Activated CD4-positive, CD25-positive, alpha-beta regulatory T cell (primary cell): ENCODE data around the gene AOC1.
"Not testable (repeated sequence)": the region's sequence is repeated elsewhere in the genome, so short reads cannot be mapped to it uniquely, and the experiment has no call there.

Experiments
- DNase-seq, 4 experiments: peaks; one replicate each; lab custom pipeline; 2025; lab: John Stamatoyannopoulos, UW

AOC1 gene

GRCh38 chr7:150896562-150897209 lies 44.4 kb downstream of the AOC1 start:
- no peak for DNase-seq

DNA sequence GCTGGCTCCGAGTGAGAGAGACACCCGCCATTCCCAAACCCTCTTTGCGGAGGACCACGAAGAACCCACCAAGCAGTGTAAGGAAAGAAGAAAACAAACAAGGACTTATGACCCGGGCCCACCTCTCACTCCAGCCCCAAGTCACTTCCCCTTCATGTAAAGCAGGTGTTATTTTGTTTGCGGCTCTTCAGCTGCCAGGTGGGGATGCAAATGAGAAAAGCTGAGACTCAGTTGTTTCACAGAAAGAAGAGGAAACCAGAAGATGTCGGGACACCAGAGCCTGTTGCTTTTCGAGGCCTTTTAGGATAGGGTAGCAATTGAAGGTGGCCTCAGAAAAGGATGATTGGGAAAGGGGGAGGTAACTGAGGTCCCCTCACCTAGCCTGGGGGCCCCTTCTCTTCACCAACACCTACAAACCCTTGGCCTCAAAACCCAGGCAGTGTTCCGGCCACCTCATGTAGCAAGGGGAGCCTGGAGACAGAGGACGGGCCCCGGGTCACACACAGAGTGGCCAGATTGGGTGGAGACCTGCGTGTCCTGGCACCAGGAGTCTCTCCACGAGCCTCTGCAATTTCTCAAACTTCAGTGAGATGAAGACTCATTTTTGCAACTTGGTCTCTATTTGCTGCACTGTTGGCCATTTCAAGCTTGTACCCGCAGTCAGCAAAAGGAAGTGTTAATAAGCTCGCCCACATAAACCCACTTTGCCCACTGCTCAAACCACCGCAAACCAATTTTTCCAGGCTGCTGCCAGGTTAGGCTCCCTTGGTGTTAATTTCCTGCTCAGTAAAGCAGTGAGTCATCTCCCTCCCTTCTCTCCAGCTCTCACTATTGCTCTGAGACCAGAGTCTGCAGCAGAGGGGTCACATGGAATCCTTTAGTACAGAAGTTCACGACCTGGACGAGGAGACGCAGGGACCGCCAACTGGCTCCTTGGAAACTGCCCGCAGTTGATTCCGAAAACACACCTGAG lies 45.5 kb downstream of the AOC1 start:
- no peak for DNase-seq

- DNase-seq = peak; percentile 56 to 71 (median 64)
Measured at GRCh38 chr7:150898475-150899011, 46.2 kb downstream of the AOC1 start.

- DNase-seq = no peak
Measured at GRCh38 chr7:150900675-150901074, 48.4 kb downstream of the AOC1 start.

- DNase-seq = no peak
Measured at GRCh38 chr7:150901160-150902035, 49.1 kb downstream of the AOC1 start.

DNA sequence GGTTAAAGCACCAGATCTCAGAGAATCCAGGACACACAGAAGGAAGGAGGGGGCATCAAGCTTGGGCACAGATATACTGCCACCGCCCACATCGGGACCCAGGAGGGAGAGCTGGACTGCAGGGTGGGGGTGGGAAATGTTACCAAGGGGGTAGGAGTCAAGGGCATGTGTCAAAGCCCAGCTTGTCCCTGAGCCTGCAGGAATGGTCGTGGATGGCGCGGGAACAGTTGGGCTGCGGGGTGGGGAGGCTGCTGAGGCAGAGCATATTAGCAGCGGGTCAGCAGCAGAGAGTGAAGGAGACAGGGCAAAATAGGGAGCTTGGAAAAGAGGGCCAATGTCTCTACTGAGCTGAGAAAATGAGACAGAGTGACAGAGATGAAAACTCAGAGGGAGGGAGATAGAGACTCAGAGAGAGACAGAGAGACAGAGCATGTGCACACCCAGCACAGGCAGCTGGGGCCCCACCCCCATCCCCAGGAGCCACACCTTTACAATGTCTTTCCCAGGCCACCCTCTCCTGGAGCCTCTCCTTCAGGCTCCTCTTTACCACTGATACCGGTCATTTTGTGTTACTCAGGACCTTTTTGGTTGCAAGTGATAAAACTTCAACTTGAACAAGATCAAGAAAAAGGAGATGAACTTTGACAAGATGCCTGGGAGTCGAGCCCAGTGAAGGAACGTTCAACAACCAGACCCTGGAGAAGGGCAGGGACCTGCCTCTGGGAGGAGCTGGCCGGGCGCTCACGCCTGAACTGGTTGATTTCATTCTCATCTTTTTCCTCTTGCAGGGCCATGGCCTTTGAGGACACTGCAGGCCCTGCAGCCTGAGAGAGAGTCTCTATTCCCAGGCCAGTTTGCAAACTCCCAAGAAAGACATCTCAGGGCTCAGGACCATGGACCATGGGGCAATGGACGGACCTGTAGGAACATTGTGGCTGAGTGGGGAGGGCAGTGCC lies 50.0 kb downstream of the AOC1 start:
- DNase-seq = no peak

GRCh38 chr7:150903606-150904005 lies 51.3 kb downstream of the AOC1 start:
- DNase-seq = no peak

- no peak for DNase-seq
Measured at GRCh38 chr7:150904011-150904909, 51.9 kb downstream of the AOC1 start.

DNA sequence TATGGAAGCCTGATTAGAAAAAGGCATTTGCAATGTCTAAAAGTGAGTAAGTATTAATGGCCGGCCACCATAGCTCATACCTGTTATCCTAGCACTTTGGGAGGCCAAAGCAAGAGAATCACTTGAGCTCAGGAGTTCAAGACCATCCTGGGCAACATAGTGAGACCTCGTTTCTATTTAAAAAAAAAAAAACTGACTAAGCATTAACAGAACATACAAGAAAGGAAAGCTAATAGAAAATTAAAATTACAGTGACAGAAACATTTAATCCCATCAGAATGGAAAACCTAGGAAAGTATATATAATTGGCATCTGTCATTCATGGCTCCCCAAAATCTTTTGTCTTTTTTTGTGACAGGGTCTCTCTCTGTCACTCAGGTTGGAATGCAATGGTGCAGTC lies 55.9 kb downstream of the AOC1 start:
- DNase-seq = no peak

DNA sequence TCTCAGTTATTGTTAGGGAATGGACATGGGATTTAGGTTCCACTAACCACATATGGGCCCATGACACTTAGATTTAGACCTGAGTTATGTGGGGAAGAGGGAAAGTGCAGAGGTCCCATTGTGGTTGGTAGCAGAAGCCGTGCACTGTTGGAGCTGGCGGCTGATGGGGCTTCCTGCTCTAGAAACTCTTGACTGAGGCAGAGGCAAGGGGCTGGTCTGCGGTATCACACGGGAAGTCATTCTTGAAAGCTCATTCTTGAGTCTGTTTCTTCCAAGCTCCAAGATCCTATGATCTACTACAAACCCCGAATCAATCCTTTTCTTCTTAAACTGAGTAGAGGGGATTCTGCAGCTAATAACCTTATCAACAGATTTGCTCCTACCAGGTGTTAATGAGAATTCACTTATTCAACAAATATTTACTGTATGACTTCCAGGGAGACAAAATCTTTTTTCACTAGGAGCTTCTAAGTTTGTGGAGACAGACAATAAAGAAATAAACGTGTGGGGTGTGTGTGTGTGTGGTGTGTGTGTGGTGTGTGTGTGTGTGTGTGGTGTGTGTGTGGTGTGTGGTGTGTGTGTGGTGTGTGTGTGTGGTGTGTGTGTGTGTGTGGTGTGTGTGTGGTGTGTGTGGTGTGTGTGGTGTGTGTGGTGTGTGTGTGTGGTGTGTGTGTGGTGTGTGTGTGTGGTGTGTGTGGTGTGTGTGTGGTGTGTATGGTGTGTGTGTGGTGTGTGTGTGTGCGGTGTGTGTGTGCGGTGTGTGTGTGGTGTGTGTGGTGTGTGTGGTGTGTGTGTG lies 57.1 kb downstream of the AOC1 start:
- DNase-seq = no peak

DNA sequence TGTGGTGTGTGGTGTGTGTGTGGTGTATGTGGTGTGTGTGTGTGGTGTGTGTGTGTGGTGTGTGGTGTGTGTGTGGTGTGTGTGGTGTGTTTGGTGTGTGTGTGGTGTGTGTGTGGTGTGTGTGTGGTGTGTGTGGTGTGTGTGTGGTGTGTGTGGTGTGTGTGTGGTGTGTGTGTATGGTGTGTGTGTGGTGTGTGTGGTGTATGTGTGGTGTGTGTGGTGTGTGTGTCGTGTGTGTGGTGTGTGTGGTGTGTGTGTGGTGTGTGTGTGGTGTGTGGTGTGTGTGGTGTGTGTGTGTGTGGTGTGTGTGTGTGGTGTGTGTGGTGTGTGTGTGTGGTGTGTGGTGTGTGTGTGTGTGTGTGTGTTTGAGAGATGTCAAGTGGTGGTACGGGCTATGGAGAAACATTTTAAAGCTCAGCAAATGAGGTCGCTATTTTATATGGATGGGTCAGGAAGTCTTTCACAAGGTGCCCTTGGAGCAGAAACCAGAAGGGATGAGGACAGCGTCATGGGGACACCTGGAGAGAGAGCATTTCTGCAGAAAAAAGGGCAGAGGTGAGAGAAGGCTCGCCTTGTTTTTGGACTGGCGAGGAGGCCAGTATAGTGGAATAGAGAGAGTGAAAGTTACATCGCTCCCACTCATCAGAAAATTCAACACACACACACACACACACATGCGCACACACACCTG lies 58.1 kb downstream of the AOC1 start:
- DNase-seq = not testable (repeated sequence)

- DNase-seq = no peak
Measured at GRCh38 chr7:150910996-150911422, 58.7 kb downstream of the AOC1 start.
